Measurements from ENCODE around the gene FRK.
"Not testable (repeated sequence)": the region's sequence is repeated elsewhere in the genome, so short reads cannot be mapped to it uniquely, and the experiment has no call there.

Gene FRK

DNA sequence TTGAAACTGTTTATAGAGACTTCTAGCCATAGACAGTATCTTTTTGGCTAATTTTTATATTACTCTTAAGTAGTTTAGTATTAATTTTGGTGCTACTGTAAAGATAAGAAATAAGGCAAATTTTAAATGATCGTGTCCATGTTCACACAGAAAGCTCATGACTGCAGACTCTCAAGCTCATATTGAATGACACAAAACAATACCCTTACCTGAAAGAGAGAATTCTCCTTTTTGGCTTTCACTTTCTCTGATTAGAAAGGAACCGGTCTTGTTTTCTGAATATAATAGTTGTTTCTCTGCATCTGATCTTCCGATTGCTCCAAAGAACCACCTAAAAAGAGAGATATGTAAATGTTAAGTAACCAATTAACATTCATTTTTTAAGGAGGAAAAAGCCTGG lies 57.0 kb downstream of the FRK start:
- no peak for DNase-seq

GRCh38 chr6:116002756-116003155 lies 57.9 kb downstream of the FRK start:
- no peak for DNase-seq

- no peak for DNase-seq
These were observed 61.5 kb downstream of the FRK start for GRCh38 chr6:115999235-115999634.

DNA sequence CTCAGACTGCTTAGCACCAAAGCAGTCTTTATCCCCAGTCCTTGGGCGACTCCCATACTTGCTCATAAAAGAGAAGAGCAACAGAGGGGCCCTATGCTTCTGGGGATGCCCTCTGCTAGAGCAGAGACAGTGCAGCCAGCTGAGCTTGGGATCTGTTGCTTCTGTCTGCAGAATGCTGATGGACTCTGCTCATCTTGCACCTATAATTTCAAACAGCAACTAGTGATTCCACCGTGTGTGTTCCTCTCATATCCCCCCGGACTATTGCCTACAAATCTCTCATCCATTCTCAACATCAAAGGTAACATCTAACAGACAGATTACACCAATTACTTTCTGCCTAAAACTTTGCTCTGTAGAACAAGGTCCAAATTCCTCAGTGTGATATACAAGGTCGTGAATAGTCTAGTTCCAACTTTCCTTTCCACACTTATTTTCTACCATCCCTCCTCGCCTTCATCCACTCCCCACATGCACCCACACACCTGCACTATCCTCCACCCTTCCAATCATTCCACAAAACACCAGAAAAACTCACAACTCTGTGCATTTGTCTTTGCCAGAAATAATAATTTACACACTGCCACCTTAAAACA lies 62.6 kb downstream of the FRK start:
- no peak for DNase-seq

- no peak for DNase-seq
These were observed 74.7 kb downstream of the FRK start for GRCh38 chr6:115986026-115986425.

DNA sequence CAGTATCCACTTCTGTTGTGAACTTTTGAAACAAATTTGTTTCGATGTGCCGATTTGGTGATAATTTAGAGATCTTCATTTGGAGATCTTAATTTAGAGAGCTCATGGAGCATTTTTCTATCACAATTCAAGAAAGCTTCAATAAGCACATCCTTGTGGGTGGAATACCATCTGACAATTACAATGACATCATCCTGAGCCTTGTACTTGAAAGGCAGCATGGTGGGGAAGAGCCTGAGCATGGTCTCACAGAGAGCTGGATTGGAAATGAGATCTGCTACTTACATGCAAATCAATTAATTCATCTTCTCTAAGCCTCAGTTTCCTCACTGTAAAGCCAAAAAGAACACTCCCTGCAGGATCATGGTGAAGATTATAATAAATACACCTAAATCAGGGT lies 75.9 kb downstream of the FRK start:
- no peak for DNase-seq

DNA sequence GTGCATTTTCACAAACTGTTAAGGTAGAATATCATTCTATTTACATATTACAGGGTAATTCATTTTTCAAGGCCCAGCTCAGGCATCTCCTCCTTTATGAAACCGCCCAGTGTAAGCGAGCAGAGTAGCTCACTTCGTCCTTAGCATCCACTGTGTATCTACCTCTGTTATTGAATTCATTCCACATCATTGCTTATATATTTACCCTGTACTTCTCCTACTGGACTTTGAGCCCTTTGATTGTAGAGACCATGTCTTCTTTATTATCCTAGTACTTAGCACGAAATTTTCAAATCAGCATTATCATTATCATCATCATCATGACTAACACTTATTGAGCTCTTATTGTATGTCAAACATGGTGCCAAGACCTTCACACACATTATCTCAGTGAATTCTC lies 76.7 kb downstream of the FRK start:
- DNase-seq, result no peak

DNA sequence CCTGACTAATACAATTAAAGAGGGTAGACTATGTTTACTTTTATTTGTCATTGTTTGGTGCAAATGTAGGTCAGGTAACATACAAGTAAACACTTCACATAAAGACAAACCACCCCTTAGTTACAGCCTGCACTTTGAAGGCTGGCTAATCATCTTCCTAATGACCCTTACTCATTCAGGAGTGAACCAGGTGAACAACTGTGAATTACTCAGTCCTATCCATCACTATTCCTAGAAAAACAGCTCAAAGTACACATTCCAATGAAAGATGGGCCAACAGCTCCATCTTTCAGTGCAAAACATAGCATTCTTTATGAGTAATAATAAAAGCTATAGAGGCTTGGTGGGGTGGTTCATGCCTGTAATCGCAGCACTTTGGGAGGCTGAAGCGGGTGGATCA lies 78.2 kb downstream of the FRK start:
- DNase-seq, result no peak

- no peak for DNase-seq
These were observed 83.5 kb downstream of the FRK start for GRCh38 chr6:115977220-115977619.

DNA sequence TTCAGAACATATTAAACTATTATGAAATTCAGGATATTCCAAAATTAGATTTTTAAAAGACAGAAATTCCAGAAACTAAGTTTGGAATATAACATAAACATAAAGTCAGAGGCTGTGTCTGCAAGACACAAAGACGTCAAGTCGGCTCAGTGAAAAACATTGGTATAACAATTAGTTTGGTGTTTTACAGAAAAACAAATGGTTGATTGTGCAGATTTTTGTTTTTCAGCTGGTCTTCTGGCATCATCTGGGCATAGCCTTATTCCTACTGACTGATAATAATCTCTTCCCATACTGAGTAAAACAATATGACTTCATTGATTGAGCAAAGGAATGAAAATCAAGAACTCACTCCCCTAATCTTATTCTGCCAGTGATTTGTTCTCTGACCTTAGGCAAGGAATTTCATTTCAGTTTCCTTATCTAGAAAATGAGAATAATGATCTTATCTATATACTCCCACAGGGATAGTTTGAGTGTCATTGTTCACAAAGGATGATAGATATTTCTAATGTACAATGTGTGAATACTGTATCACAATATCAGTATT lies 84.3 kb downstream of the FRK start:
- no peak for DNase-seq

DNA sequence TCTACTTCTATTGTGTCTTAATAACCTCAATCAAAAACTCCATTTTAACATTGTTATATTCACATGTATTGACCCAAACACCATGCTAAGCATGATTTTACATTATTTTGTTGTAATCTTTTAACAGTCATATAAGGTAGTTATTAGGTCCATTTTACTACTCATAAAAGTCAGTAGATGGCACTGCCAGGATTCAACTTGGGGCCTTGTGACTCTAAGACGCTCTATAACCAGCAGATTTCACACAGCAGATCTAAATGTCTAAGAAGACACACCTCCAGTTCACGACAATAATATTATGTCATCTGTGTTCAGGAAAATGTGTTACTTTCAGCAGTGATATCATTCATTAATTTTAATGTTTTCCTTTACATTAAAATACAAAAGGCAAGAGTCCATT lies 88.0 kb downstream of the FRK start:
- DNase-seq, result no peak

DNA sequence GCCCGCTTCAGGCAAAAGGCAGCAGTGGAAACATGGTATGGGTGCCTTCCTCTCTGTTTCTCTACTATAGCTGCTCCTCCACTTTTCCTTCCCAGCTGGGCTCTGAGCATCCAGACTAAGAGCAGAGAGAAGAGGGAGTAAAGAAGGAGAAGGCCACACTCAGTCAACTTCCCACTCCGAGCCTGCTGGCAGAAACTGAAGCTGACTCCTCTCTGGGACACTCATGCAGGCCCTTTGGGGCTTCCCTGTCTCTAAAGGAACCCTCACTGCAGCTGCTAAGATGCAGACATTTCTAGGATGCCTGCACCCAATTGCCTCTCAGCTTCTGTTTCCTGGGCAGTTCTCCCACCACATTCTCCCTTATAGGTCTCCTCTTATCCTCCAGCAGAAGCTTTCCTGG lies 88.9 kb downstream of the FRK start:
- DNase-seq, result no peak

DNA sequence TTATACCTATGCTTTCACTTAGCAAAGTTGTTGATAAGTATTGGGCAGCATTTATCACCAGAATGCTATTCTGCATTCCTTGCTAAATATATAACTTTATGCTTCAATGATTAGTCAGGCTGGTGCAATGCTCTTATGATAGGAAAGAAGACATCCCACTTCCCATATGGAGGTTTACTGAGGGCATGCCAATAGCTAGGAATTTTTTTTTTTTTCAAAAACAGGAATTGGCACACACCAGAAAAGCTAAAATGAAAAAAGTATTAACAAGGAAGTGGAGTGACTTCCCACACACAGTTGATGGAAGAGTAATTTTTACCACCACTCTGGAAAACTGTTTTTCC lies 90.8 kb downstream of the FRK start:
- no peak for DNase-seq

- DNase-seq, result no peak
These were observed 91.3 kb downstream of the FRK start for GRCh38 chr6:115969207-115969929.

GRCh38 chr6:115960286-115960685 lies 100.4 kb downstream of the FRK start:
- DNase-seq, result not testable (repeated sequence)

GRCh38 chr6:115958958-115959357 lies 101.7 kb downstream of the FRK start:
- DNase-seq, result no peak

DNA sequence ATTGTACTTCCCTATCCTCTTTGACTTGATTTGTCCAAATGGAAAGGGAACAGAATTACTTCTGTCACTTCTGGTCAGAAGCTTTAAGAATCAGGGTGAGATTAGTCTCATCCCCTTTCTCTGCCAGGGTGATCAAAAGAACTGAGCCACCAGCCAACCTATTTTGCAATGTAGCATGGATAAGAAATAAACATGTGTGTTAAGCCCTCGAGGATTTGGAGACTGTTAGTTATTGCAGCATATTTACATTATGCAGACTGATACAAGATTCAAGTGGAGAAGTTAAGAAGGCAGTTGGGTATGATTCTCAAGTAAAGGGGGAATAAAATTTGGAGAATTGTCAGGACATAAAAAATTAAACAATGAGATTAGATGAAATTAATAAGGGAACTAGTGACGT lies 106.0 kb downstream of the FRK start:
- DNase-seq, result no peak

DNA sequence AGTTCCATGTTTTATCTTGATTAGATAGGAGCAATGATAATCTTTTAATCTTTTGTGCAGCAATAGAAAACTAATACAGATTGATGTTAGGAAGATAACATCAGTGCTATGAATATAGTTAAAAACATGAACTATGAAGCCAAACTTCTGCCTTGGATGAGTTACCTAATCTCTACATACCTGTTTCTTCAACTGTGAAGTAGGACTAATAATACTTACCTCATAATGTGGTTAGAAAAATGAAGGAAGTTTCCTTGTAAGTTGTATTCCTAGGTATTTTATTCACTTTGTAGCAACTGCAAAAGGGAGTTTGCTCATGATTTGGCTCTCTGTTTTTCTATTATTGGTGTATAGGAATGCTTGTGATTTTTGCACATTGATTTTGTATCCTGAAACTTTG lies 111.9 kb downstream of the FRK start:
- DNase-seq, result no peak

- DNase-seq, result no peak
These were observed 112.6 kb downstream of the FRK start for GRCh38 chr6:115947966-115948541.

- no peak for DNase-seq
These were observed 114.9 kb downstream of the FRK start for GRCh38 chr6:115945812-115946211.

GRCh38 chr6:115945306-115945705 lies 115.4 kb downstream of the FRK start:
- no peak for DNase-seq

DNA sequence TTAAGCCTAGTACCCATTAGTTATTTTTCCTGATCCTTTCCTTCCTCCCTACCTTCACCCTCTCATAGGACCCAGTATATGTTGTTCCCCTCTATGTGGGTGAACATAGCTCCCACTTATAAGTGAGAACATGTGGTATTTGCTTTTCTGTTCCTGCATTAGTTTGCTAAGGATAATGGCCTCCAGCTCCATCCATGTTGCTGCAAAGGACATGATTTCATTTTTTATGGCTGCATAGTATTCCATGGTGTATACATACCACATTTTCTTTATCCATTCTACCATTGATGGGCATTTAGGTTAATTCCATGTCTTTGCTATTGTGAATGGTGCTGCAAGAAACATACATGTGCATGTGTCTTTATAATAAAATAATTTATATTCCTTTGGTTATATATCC lies 115.9 kb downstream of the FRK start:
- DNase-seq, result not testable (repeated sequence)

DNA sequence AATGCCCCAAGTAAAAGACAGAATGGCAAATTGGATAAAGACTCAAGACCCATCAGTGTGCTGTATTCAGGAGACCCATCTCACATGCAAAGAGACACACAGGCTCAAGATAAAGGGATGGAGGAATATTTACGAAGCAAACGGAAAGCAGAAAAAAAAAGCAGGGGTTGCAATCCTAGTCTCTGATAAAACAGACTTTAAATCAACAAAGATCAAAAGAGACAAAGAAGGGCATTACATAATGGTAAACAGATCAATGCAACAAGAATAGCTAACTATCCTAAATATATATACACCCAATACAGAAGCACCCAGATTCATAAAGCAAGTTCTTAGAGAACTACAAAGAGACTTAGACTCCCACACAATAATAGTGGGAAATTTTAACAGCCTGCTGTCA lies 123.2 kb downstream of the FRK start:
- not testable (repeated sequence) for DNase-seq

DNA sequence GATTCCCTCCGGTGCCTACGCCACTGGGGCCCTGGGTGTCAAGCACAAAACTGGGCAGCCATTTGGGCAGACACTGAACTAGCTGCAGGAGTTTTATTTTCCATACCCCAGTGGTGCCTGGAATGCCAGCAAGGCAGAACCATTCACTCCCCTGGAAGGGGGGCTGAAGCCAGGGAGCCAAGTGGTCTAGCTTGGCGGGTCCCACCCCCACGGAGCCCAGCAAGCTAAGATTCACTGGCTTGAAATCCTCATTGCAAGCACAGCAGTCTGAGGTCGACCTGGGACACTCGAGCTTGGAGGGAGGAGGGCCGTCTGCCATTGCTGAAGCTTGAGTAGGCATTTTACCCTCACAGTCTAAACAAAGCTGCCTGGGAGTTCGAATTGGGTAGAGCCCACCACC lies 125.3 kb downstream of the FRK start:
- DNase-seq, result no peak

DNA sequence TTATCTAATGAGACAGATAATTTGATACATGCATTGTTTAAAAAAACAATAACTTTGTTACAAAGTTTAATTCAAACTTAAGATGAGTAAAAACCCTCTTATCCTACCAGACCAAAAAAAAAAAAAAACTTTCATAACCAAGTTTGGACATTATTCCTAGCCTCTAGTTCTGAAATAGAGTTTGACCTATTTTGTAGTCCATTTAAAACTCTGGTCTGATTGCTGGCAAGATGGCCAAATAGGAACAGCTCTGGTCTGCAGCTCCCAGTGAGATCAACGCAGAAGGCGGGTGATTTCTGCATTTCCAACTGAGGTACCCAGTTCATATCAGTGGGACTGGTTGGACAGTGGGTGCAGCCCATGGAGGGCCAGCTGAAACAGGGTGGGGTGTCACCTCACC lies 125.9 kb downstream of the FRK start:
- DNase-seq, result no peak

All from DMS79 treated with DMSO at 0.1 percent for 48 hours (cell line).